Testis (tissue), 3 donors: Measurements from ENCODE around the gene UNK. TPM values are rescaled to one million over a fixed set of nuclear protein-coding genes. Genes with fewer than 3 reads are reported as not detected.
"Not testable (repeated sequence)": the region's sequence is repeated elsewhere in the genome, so short reads cannot be mapped to it uniquely, and the experiment has no call there.

Experiments
- DNase-seq: peaks from one replicate; pipeline ENCODE4 v3.0.0-alpha.2; 2019
- H3K27ac ChIP-seq, 2 donors: fragments of 200-600 bp; sonication (generic); one replicate each; pipeline ENCODE4 v1.5.1; 2019
- H3K27me3 ChIP-seq: fragments of 200-600 bp; sonication (generic); one replicate; pipeline ENCODE4 v1.5.1; 2019
- H3K36me3 ChIP-seq: fragments of 200-600 bp; sonication (generic); one replicate; pipeline ENCODE4 v1.5.1; 2017; ENCODE audit warnings: low read depth; ENCODE audit errors: missing control alignments
- H3K4me1 ChIP-seq: fragments of 200-600 bp; sonication (generic); one replicate; pipeline ENCODE4 v1.5.1; 2019
- H3K4me3 ChIP-seq, 2 donors: fragments of 200-600 bp; sonication (generic); one replicate each; pipeline ENCODE4 v1.5.1; 2017 to 2019
- H3K9me3 ChIP-seq: fragments of 200-600 bp; sonication (generic); one replicate; pipeline ENCODE4 v1.5.1; 2017
- CTCF ChIP-seq, 3 experiments: fragments of 450-650 bp in 2 of 3; fragments of 200-600 bp in 1 of 3; sonication (generic) in 1 of 3; IDR thresholded peaks; one replicate each; pipeline ENCODE4 v1.5.1; 2016 to 2019; ENCODE audit warnings: antibody characterized with exemption in 3 of 3, mild to moderate bottlenecking in 2 of 3, moderate library complexity in 1 of 3
- POLR2A ChIP-seq: fragments of 450-650 bp; IDR thresholded peaks from one replicate; pipeline ENCODE4 v1.6.1; 2017; ENCODE audit warnings: antibody characterized with exemption, mild to moderate bottlenecking, moderate library complexity
- WGBS, 2 donors: methylation state at CpG; one replicate each; pipeline ENCODE4 v1.1.5; 2018; 5-methylcytosine and 5-hydroxymethylcytosine counted together
- intact Hi-C: fragments of 100-400 bp; cut with DNase I; formaldehyde crosslinking; loops from one replicate; pipeline ENCODE4 v1.15.1; 2023; ENCODE audit warnings: low total_unique reads
- polyA plus RNA-seq: library from polyadenylated mRNA; stranded (reverse); fragments of 350-450 nt; fragmentation: Illumina TruSeq; extraction: RNeasy Lipid Tissue Mini Kit (QIAGEN cat#74804); gene quantifications from one replicate; pipeline ENCODE4 v1.2.3, GENCODE V29; 2014; ENCODE audit warnings: low read depth, low replicate concordance; ENCODE audit not compliant: insufficient read depth
- total RNA-seq, 2 donors: library from RNA; depleted of rRNA; stranded (reverse); fragments of >200 nt; gene quantifications; one replicate each; pipeline ENCODE4 v1.2.3, GENCODE V29; 2016

Gene UNK
- total and polyA plus RNA-seq, 3 donors from 2014 or later, result 57.2 to 76.0 (median 66.7) TPM

- H3K27me3 ChIP-seq, result no peaks in the 10 kb centered on the region
- H3K9me3 ChIP-seq, result no peaks in the 10 kb centered on the region
- 85 to 89% methylated on average over 12 of the region's 12 CpGs for WGBS, 2 donors
- H3K4me1 ChIP-seq, result peaks cover 43% of the 10 kb centered on the region
- no peak overlapping the region for H3K27ac ChIP-seq
- no peak for DNase-seq
- H3K36me3 ChIP-seq, result no peaks in the 10 kb centered on the region
- intact Hi-C loops, result no loop called here
- TF ChIP-seq POLR2A, result no peak
- no peak for TF ChIP-seq CTCF (IDR thresholded peaks at IDR 0.05)
- H3K4me3 ChIP-seq, result no peak overlapping the region
These were observed 66.5 kb downstream of the UNK start for GRCh38 chr17:75850928-75851692.

- intact Hi-C loops, H3K9me3 ChIP-seq, H3K27ac ChIP-seq, H3K36me3 ChIP-seq, DNase-seq, H3K27me3 ChIP-seq, H3K4me3 ChIP-seq: not testable (repeated sequence)
- H3K4me1 ChIP-seq, result peaks cover 48% of the 10 kb centered on the region
- WGBS, 2 donors, result 92 to 97% methylated on average over 15 of the region's 15 CpGs
These were observed 67.0 kb downstream of the UNK start for GRCh38 chr17:75851693-75851991.

- intact Hi-C loops, result no loop called here
- TF ChIP-seq CTCF (IDR thresholded peaks at IDR 0.05) (no peak), POLR2A (no peak)
These were observed 68.8 kb downstream of the UNK start for GRCh38 chr17:75853433-75853832.

GRCh38 chr17:75854101-75854748 is 69.6 kb downstream of the UNK start:
- H3K27me3 ChIP-seq, result no peaks in the 10 kb centered on the region
- intact Hi-C loops, result no loop called here
- peak overlapping the region; percentile 75 to 87 for H3K4me3 ChIP-seq
- no peaks in the 10 kb centered on the region for H3K36me3 ChIP-seq
- peak; percentile 58 for DNase-seq
- no peak for TF ChIP-seq POLR2A
- no peak for TF ChIP-seq CTCF (IDR thresholded peaks at IDR 0.05)
- peaks cover 31% of the 10 kb centered on the region for H3K4me1 ChIP-seq
- H3K9me3 ChIP-seq, result no peaks in the 10 kb centered on the region
- peak overlapping the region; percentile 96 to 97 for H3K27ac ChIP-seq
- 11 to 15% methylated on average over 7 of the region's 7 CpGs for WGBS, 2 donors

More at GRCh38 chr17:75853433-75853832, 68.8 kb downstream of the UNK start:
- 68 to 78% methylated on average over 7 of the region's 7 CpGs for WGBS, 2 donors
- Histone ChIP-seq H3K27me3 (no peaks in the 10 kb centered on the region), H3K4me3 (no peak overlapping the region), H3K4me1 (peaks cover 39% of the 10 kb centered on the region), H3K36me3 (no peaks in the 10 kb centered on the region), H3K27ac (peak overlapping the region in 1 of 2 donors; percentile 97), H3K9me3 (no peaks in the 10 kb centered on the region)
- no peak for DNase-seq

GRCh38 chr17:75854881-75855309 is 70.3 kb downstream of the UNK start:
- H3K4me1 ChIP-seq, result peaks cover 25% of the 10 kb centered on the region
- no peak for TF ChIP-seq POLR2A
- no peak for TF ChIP-seq CTCF (IDR thresholded peaks at IDR 0.05)

More at GRCh38 chr17:75854881-75855309, 70.3 kb downstream of the UNK start:
- Histone ChIP-seq H3K4me3 (peak overlapping the region; percentile 75 to 87), H3K9me3 (no peaks in the 10 kb centered on the region), H3K36me3 (no peaks in the 10 kb centered on the region), H3K27ac (peak overlapping the region; percentile 96 to 97), H3K27me3 (no peaks in the 10 kb centered on the region)
- intact Hi-C loops, result no loop called here
- WGBS, 2 donors, result 0 to 1% methylated on average over 14 to 19 of the region's 19 CpGs
- DNase-seq, result no peak
